ENCODE measurements around the gene FUBP1.
"Not testable (repeated sequence)": the region's sequence is repeated elsewhere in the genome, so short reads cannot be mapped to it uniquely, and the experiment has no call there.

Gene FUBP1

GRCh38 chr1:77987919-77988318 lies 9.0 kb upstream of the FUBP1 start:
- no peak for DNase-seq

GRCh38 chr1:77986810-77987209 lies 7.9 kb upstream of the FUBP1 start:
- DNase-seq, result no peak

GRCh38 chr1:77984629-77985028 lies 5.8 kb upstream of the FUBP1 start:
- DNase-seq, result no peak

- no peak for DNase-seq
These were observed 5.1 kb upstream of the FUBP1 start for GRCh38 chr1:77983997-77984355.

GRCh38 chr1:77983352-77983996 lies 4.6 kb upstream of the FUBP1 start:
- DNase-seq, result not testable (repeated sequence)

- DNase-seq, result peak; percentile 93
These were observed 441 bp downstream of the FUBP1 start for GRCh38 chr1:77978293-77978968.

- no peak for DNase-seq
These were observed 931 bp downstream of the FUBP1 start for GRCh38 chr1:77977989-77978292.

GRCh38 chr1:77976433-77977076 lies 2.3 kb downstream of the FUBP1 start:
- DNase-seq, result peak; percentile 18

GRCh38 chr1:77975907-77976306 lies 3.0 kb downstream of the FUBP1 start:
- DNase-seq, result no peak

- DNase-seq, result no peak
These were observed 3.5 kb downstream of the FUBP1 start for GRCh38 chr1:77975386-77975785.

GRCh38 chr1:77972080-77972479 lies 6.8 kb downstream of the FUBP1 start:
- DNase-seq, result no peak

- no peak for DNase-seq
These were observed 8.7 kb downstream of the FUBP1 start for GRCh38 chr1:77970192-77970591.

GRCh38 chr1:77966291-77966690 lies 12.6 kb downstream of the FUBP1 start:
- DNase-seq, result no peak

GRCh38 chr1:77961392-77961791 lies 17.5 kb downstream of the FUBP1 start:
- DNase-seq, result no peak

- DNase-seq, result no peak
These were observed 20.0 kb downstream of the FUBP1 start for GRCh38 chr1:77958850-77959249.

- no peak for DNase-seq
These were observed 20.5 kb downstream of the FUBP1 start for GRCh38 chr1:77958391-77958790.

GRCh38 chr1:77956464-77956863 lies 22.4 kb downstream of the FUBP1 start:
- no peak for DNase-seq

- DNase-seq, result no peak
These were observed 23.2 kb downstream of the FUBP1 start for GRCh38 chr1:77955709-77956108.

- no peak for DNase-seq
These were observed 24.4 kb downstream of the FUBP1 start for GRCh38 chr1:77954521-77954920.

GRCh38 chr1:77953907-77954306 lies 25.0 kb downstream of the FUBP1 start:
- no peak for DNase-seq

- DNase-seq, result no peak
These were observed 27.5 kb downstream of the FUBP1 start for GRCh38 chr1:77951328-77951727.

- DNase-seq, result no peak
These were observed 28.0 kb downstream of the FUBP1 start for GRCh38 chr1:77950873-77951272.

GRCh38 chr1:77948841-77949424 lies 29.9 kb downstream of the FUBP1 start:
- no peak for DNase-seq

GRCh38 chr1:77945345-77945744 lies 33.5 kb downstream of the FUBP1 start:
- no peak for DNase-seq
